Mucosa of rectum (tissue), 2 donors: ENCODE results near the gene EPB41L4A.
"Not testable (repeated sequence)": the region's sequence is repeated elsewhere in the genome, so short reads cannot be mapped to it uniquely, and the experiment has no call there.

ENCODE experiments used
- H3K27ac ChIP-seq, 2 donors: one replicate each; pipeline ENCODE4 v1.7.0; 2013; ENCODE audit warnings: inconsistent platforms in 2 of 2, low read depth in 2 of 2, low read length in 2 of 2
- H3K27me3 ChIP-seq, 2 donors: one replicate each; pipeline ENCODE4 v1.7.0; 2013; ENCODE audit warnings: low read length in 2 of 2; ENCODE audit not compliant: control insufficient read depth in 2 of 2, insufficient read depth in 2 of 2
- H3K36me3 ChIP-seq, 2 donors: one replicate each; pipeline ENCODE4 v1.7.0; 2013; ENCODE audit warnings: low read length in 2 of 2; ENCODE audit not compliant: control insufficient read depth in 2 of 2, insufficient read depth in 2 of 2
- H3K4me1 ChIP-seq, 2 donors: one replicate each; pipeline ENCODE4 v1.7.0; 2013; ENCODE audit warnings: low read length in 2 of 2, mild to moderate bottlenecking in 1 of 2; ENCODE audit not compliant: control insufficient read depth in 2 of 2, insufficient read depth in 2 of 2
- H3K4me3 ChIP-seq, 2 donors: one replicate each; pipeline ENCODE4 v1.7.0; 2013; ENCODE audit warnings: low read length in 2 of 2
- H3K9ac ChIP-seq, 2 donors: one replicate each; pipeline ENCODE4 v1.7.0; 2013; ENCODE audit warnings: low read length in 2 of 2, low read depth in 1 of 2, mild to moderate bottlenecking in 1 of 2
- H3K9me3 ChIP-seq, 2 donors: one replicate each; pipeline ENCODE4 v1.7.0; 2013; ENCODE audit warnings: low read length in 2 of 2; ENCODE audit not compliant: control insufficient read depth in 2 of 2
- donor health status: healthy.
- donor health status: Normal muscosa, but diverticular disease.

The EPB41L4A gene

GRCh38 chr5:112208195-112208594, 210.9 kb downstream of the EPB41L4A start:
- H3K4me1 ChIP-seq, H3K27ac ChIP-seq, H3K9me3 ChIP-seq, H3K4me3 ChIP-seq, H3K27me3 ChIP-seq, H3K9ac ChIP-seq, H3K36me3 ChIP-seq: not testable (repeated sequence)

GRCh38 chr5:112205846-112206245, 213.2 kb downstream of the EPB41L4A start:
- H3K27ac ChIP-seq = no peak overlapping the region
- H3K36me3 ChIP-seq = peaks cover 0 to 3% of the 10 kb centered on the region in 2 donors
- H3K9me3 ChIP-seq = no peaks in the 10 kb centered on the region
- H3K4me1 ChIP-seq = no peaks in the 10 kb centered on the region
- H3K4me3 ChIP-seq = no peak overlapping the region
- H3K27me3 ChIP-seq = no peaks in the 10 kb centered on the region
- no peak overlapping the region for H3K9ac ChIP-seq

GRCh38 chr5:112203229-112203628, 215.8 kb downstream of the EPB41L4A start:
- Histone ChIP-seq H3K27ac (no peak overlapping the region), H3K27me3 (no peaks in the 10 kb centered on the region), H3K9ac (no peak overlapping the region), H3K4me3 (no peak overlapping the region), H3K9me3 (no peaks in the 10 kb centered on the region), H3K4me1 (no peaks in the 10 kb centered on the region), H3K36me3 (peaks cover 0 to 3% of the 10 kb centered on the region in 2 donors)

DNA sequence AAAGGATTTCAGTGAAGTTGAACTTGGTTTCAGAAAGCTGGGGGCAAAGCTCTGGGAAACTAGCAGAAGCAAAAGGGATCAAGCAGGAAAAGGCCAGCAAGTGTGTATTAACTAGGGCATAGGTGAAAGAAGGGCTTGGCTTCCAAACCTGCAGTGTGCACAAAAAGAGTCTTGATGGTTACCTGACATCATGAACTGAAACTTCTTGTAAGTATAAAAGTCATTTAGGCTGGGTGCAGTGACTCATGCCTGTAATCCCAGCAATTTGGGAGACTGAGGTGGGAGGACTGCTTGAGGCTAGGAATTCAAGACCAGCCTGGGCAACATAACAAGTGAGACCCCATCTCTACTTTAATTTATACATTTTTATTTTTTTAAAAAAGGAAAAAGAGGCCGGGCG, 216.4 kb downstream of the EPB41L4A start:
- H3K4me1 ChIP-seq = no peaks in the 10 kb centered on the region
- no peaks in the 10 kb centered on the region for H3K9me3 ChIP-seq

DNA sequence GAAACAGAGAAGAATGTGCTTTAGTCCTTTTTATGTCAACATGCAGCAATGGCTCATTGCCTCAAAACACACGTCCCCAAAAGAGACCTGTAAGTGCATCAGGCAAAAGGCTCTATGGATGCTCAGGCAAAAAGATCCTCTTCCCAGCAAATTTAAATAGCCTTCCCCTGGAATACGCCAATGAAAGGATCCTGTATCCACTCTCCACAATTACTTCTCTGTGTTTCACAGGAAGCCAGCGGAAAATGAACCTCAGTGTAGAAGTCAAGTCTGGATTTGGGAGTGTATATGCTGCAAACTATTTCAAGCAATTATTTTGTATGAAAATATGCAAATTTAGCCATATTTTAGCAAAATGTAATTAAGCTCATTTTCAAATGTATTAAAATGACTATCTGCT, 217.9 kb downstream of the EPB41L4A start:
- Histone ChIP-seq H3K27ac (no peak overlapping the region), H3K9ac (no peak overlapping the region)

More for the DNA sequence above, 216.4 kb downstream of the EPB41L4A start:
- H3K4me3 ChIP-seq = no peak overlapping the region
- no peak overlapping the region for H3K27ac ChIP-seq
- H3K36me3 ChIP-seq = peaks cover 0 to 3% of the 10 kb centered on the region in 2 donors
- H3K9ac ChIP-seq = no peak overlapping the region
- H3K27me3 ChIP-seq = no peaks in the 10 kb centered on the region

DNA sequence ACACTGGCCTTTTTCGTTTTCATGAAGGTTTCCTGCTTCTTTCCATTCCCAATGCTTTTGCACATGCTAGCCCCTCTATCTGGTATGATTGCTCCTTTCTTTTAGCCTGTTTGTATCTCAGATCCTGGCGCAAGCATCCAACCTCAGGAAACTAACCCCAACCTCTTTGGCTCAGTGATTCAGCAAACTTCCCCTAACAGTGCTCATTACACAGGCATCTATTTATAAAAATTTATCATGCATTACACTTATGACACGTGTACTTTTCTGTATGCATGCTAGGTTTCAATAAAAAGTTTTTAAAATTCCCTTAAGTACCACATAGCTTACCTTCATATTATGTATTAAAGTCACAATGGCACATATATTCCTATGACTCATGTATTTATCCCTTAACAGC, 218.9 kb downstream of the EPB41L4A start:
- H3K36me3 ChIP-seq = peaks cover 0 to 3% of the 10 kb centered on the region in 2 donors

More for the DNA sequence above, 217.9 kb downstream of the EPB41L4A start:
- H3K9me3 ChIP-seq = no peaks in the 10 kb centered on the region
- peaks cover 0 to 3% of the 10 kb centered on the region in 2 donors for H3K36me3 ChIP-seq
- no peaks in the 10 kb centered on the region for H3K27me3 ChIP-seq
- no peaks in the 10 kb centered on the region for H3K4me1 ChIP-seq
- H3K4me3 ChIP-seq = no peak overlapping the region

GRCh38 chr5:112196584-112196983, 222.5 kb downstream of the EPB41L4A start:
- H3K9ac ChIP-seq = no peak overlapping the region
- H3K4me1 ChIP-seq = no peaks in the 10 kb centered on the region
- H3K27me3 ChIP-seq = no peaks in the 10 kb centered on the region
- no peak overlapping the region for H3K27ac ChIP-seq
- H3K9me3 ChIP-seq = no peaks in the 10 kb centered on the region
- H3K36me3 ChIP-seq = peaks cover 0 to 3% of the 10 kb centered on the region in 2 donors
- no peak overlapping the region for H3K4me3 ChIP-seq

More for the DNA sequence above, 218.9 kb downstream of the EPB41L4A start:
- Histone ChIP-seq H3K27ac (no peak overlapping the region), H3K9ac (no peak overlapping the region), H3K4me3 (no peak overlapping the region), H3K4me1 (no peaks in the 10 kb centered on the region), H3K27me3 (no peaks in the 10 kb centered on the region), H3K9me3 (no peaks in the 10 kb centered on the region)

DNA sequence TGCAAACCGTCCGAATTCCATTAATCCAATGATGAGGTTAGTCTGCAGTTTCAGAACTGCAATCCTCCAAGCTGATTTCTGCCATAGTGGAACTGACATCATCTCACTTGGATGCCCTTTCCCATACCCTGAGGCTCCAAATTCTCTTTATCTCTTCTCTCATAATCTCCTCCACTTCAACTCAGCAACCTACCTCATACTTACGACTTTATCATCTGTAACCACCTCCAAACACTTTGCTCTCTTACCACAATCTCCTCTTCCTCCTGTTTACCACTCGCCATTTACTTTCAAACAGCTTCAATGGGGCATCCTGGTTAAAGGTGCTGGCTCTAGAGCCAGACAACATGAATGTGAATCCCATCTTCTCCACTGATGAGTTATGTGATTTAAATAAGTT, 223.2 kb downstream of the EPB41L4A start:
- Histone ChIP-seq H3K4me1 (no peaks in the 10 kb centered on the region), H3K4me3 (no peak overlapping the region), H3K9me3 (no peaks in the 10 kb centered on the region), H3K27me3 (no peaks in the 10 kb centered on the region), H3K9ac (no peak overlapping the region), H3K27ac (no peak overlapping the region), H3K36me3 (peaks cover 0 to 3% of the 10 kb centered on the region in 2 donors)

DNA sequence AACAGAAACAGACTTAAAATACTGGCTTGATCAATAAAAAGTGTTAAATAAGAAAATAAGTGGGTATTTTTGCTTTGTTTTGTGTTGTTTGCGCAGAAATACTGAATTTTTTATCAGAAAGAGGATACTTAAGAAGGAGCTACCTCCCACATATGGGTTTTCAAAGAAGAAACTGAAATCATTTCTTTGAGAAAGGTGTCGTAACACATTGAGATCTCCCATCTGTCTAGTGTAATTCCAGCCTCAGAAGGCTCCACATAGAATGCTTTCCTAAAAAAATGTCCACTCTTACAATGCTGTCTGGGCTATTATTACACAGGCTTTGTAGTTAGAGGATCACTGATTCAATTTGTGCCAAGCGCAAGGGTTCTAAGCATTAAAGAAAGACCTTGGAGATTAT, 226.2 kb downstream of the EPB41L4A start:
- Histone ChIP-seq H3K4me1 (no peaks in the 10 kb centered on the region), H3K9ac (no peak overlapping the region), H3K27me3 (no peaks in the 10 kb centered on the region), H3K4me3 (no peak overlapping the region), H3K9me3 (no peaks in the 10 kb centered on the region), H3K36me3 (peaks cover 0 to 3% of the 10 kb centered on the region in 2 donors), H3K27ac (no peak overlapping the region)

DNA sequence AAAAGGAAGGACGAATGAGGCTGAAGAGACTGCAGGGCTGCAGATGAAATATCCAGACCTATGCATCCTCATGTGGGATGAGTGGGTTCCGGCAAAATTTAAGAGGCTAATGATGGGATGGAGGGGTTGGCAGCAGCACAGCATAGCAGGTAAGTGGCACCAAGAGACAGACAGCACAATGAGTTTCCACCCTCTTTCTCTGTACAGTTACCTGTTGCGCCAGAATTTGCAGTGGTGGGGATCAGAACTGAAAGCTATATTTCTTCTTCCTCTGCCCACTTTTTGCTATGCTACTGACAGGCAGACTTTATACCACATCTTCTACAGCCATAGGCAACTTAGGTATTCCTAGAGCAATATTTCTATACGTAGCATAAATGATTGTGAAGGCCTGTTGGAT, 227.0 kb downstream of the EPB41L4A start:
- H3K27ac ChIP-seq = no peak overlapping the region
- H3K9me3 ChIP-seq = no peaks in the 10 kb centered on the region
- H3K4me1 ChIP-seq = no peaks in the 10 kb centered on the region
- H3K4me3 ChIP-seq = no peak overlapping the region
- no peak overlapping the region for H3K9ac ChIP-seq
- H3K27me3 ChIP-seq = no peaks in the 10 kb centered on the region
- peaks cover 0 to 3% of the 10 kb centered on the region in 2 donors for H3K36me3 ChIP-seq

GRCh38 chr5:112189391-112189790, 229.7 kb downstream of the EPB41L4A start:
- Histone ChIP-seq H3K9me3 (no peaks in the 10 kb centered on the region), H3K36me3 (peaks cover 0 to 3% of the 10 kb centered on the region in 2 donors)

More at GRCh38 chr5:112189391-112189790, 229.7 kb downstream of the EPB41L4A start:
- Histone ChIP-seq H3K27me3 (peaks cover 0 to 3% of the 10 kb centered on the region in 2 donors), H3K4me1 (no peaks in the 10 kb centered on the region), H3K9ac (no peak overlapping the region), H3K4me3 (no peak overlapping the region), H3K27ac (no peak overlapping the region)
